ENCODE results near the gene SPTBN4. TPM values are rescaled to one million over a fixed set of nuclear protein-coding genes. Genes with fewer than 3 reads are reported as not detected.
A peak's percentile ranks its signal among the peaks of the same experiment; 100 is the strongest.

SPTBN4 gene
- total RNA-seq, 2 donors from 2014 or later: 0.79 to 2.0 TPM

DNA sequence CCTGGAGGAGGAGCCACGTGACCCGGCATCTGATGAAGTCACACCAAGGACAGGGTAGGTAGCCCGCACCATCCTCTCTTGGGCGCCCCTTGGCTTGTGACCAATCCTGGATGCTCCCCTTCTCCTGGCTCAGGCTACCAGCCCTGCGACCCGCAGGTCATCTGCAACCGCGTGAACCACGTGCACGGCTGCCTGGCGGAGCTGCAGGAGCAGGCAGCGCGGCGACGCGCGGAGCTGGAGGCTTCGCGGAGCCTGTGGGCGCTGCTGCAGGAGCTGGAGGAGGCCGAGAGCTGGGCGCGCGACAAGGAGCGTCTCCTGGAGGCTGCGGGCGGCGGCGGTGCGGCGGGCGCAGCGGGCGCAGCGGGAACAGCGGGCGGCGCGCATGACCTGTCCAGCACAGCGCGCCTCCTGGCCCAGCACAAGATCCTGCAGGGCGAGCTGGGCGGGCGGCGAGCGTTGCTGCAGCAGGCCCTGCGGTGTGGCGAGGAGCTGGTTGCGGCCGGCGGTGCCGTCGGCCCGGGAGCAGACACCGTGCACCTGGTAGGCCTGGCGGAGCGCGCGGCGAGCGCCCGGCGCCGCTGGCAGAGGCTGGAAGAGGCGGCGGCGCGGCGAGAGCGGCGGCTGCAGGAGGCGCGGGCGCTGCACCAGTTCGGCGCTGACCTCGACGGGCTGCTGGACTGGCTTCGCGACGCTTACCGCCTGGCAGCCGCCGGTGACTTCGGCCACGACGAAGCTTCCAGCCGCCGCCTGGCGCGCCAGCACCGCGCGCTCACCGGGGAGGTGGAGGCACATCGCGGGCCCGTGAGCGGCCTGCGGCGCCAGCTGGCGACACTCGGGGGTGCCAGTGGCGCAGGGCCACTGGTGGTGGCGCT, 45.9 kb downstream of the SPTBN4 start:
- 9 to 16% methylated on average over 14 to 105 of the region's 105 CpGs for WGBS, 2 experiments (ENCODE audit: insufficient coverage in 1 of 2, insufficient read length in 1 of 2)
- peak overlapping the region; percentile 49 for H3K4me3 ChIP-seq (ENCODE audit: low read length)
- no peak overlapping the region for H3K27ac ChIP-seq (ENCODE audit: low read depth, low read length)
- peaks cover 8% of the 10 kb centered on the region for H3K9me3 Mint-ChIP-seq
- peaks cover 87% of the 10 kb centered on the region for H3K27me3 Mint-ChIP-seq (ENCODE audit: insufficient read depth)
- DNase-seq: peak; percentile 84
- no peaks in the 10 kb centered on the region for H3K4me1 Mint-ChIP-seq
- no peaks in the 10 kb centered on the region for H3K36me3 Mint-ChIP-seq (ENCODE audit: low read depth)
- H3K4me1 ChIP-seq (ENCODE audit: control insufficient read depth, insufficient read depth, low read length): no peaks in the 10 kb centered on the region
- no peaks in the 10 kb centered on the region for H3K36me3 ChIP-seq (ENCODE audit: control insufficient read depth, insufficient read depth, low read length)
- no peak overlapping the region for H3K9ac ChIP-seq (ENCODE audit: extremely low read depth, low read length, poor library complexity, severe bottlenecking)
- peaks cover 91% of the 10 kb centered on the region for H3K27me3 ChIP-seq (ENCODE audit: control insufficient read depth, insufficient read depth, low read length, poor library complexity, severe bottlenecking)
- H3K27ac Mint-ChIP-seq: no peak overlapping the region
- no peaks in the 10 kb centered on the region for H3K9me3 ChIP-seq (ENCODE audit: control insufficient read depth, low read length)
- no peak for TF ChIP-seq CTCF (conservative IDR thresholded peaks at IDR 0.05)
- H3K4me3 Mint-ChIP-seq: peak overlapping the region; percentile 6

GRCh38 chr19:40513345-40513678, 46.5 kb downstream of the SPTBN4 start:
- Histone ChIP-seq H3K36me3 (ENCODE audit: control insufficient read depth, insufficient read depth, low read length) (no peaks in the 10 kb centered on the region), H3K27me3 (ENCODE audit: control insufficient read depth, insufficient read depth, low read length, poor library complexity, severe bottlenecking) (peaks cover 95% of the 10 kb centered on the region), H3K4me1 (ENCODE audit: control insufficient read depth, insufficient read depth, low read length) (no peaks in the 10 kb centered on the region), H3K9ac (ENCODE audit: extremely low read depth, low read length, poor library complexity, severe bottlenecking) (no peak overlapping the region), H3K27ac (ENCODE audit: low read depth, low read length) (no peak overlapping the region), H3K4me3 (ENCODE audit: low read length) (no peak overlapping the region), H3K9me3 (ENCODE audit: control insufficient read depth, low read length) (no peaks in the 10 kb centered on the region)
- H3K4me1 Mint-ChIP-seq: no peaks in the 10 kb centered on the region
- H3K27me3 Mint-ChIP-seq (ENCODE audit: insufficient read depth): peaks cover 88% of the 10 kb centered on the region
- peaks cover 8% of the 10 kb centered on the region for H3K9me3 Mint-ChIP-seq
- WGBS, 2 experiments (ENCODE audit: insufficient coverage in 1 of 2, insufficient read length in 1 of 2): 83 to 85% methylated on average over 27 of the region's 27 CpGs
- DNase-seq: no peak
- TF ChIP-seq CTCF (conservative IDR thresholded peaks at IDR 0.05): no peak
- no peak overlapping the region for H3K27ac Mint-ChIP-seq
- H3K36me3 Mint-ChIP-seq (ENCODE audit: low read depth): no peaks in the 10 kb centered on the region
- no peak overlapping the region for H3K4me3 Mint-ChIP-seq

DNA sequence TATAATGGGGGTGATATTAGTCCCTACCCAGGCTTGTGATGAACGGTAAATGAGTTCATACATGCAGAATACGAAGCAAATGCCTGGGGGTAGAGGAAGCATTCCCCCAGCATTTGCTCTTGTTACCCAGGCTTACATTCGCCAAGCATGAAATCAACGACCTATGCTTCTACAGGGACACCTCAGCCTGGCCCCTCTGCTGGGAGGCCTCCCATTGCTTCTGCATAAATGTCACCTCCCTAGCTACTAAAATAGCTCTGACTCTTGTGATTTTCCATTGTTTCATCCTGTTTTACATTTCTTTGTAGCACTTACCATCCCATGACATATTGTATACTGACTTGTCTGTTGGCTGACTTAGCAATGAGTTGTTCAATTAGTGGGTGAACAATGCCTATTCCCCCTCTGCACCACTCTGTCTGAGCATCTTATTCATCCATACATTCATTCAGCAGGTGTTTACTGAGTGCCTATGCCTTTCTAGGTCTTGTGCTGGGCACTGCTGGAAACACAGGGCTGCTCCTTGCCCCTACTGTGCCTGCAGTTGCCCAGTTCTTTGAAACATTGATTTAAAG, 47.0 kb downstream of the SPTBN4 start:
- WGBS, 2 experiments (ENCODE audit: insufficient coverage in 1 of 2, insufficient read length in 1 of 2): 70 to 79% methylated on average over 2 to 4 of the region's 4 CpGs
- no peaks in the 10 kb centered on the region for H3K36me3 Mint-ChIP-seq (ENCODE audit: low read depth)
- Histone ChIP-seq H3K9ac (ENCODE audit: extremely low read depth, low read length, poor library complexity, severe bottlenecking) (no peak overlapping the region), H3K27ac (ENCODE audit: low read depth, low read length) (no peak overlapping the region), H3K27me3 (ENCODE audit: control insufficient read depth, insufficient read depth, low read length, poor library complexity, severe bottlenecking) (peaks cover 95% of the 10 kb centered on the region), H3K9me3 (ENCODE audit: control insufficient read depth, low read length) (no peaks in the 10 kb centered on the region), H3K4me3 (ENCODE audit: low read length) (no peak overlapping the region), H3K4me1 (ENCODE audit: control insufficient read depth, insufficient read depth, low read length) (no peaks in the 10 kb centered on the region), H3K36me3 (ENCODE audit: control insufficient read depth, insufficient read depth, low read length) (no peaks in the 10 kb centered on the region)
- no peak overlapping the region for H3K4me3 Mint-ChIP-seq
- H3K27ac Mint-ChIP-seq: no peak overlapping the region
- TF ChIP-seq CTCF (conservative IDR thresholded peaks at IDR 0.05): no peak
- H3K9me3 Mint-ChIP-seq: peaks cover 8% of the 10 kb centered on the region
- H3K27me3 Mint-ChIP-seq (ENCODE audit: insufficient read depth): peaks cover 90% of the 10 kb centered on the region
- no peaks in the 10 kb centered on the region for H3K4me1 Mint-ChIP-seq
- DNase-seq: no peak

Measured in endodermal cell (in vitro differentiated cells).